Tibial nerve (tissue), 4 donors: ENCODE measurements around the gene TP53AIP1.

Source experiments
- EP300 ChIP-seq, 2 donors: sonication (generic); formaldehyde crosslinking; IDR thresholded peaks; one replicate each; pipeline ENCODE4 v1.6.1; 2017; ENCODE audit warnings: antibody characterized with exemption in 2 of 2, mild to moderate bottlenecking in 1 of 2
- TF ChIP-seq, protein P1 (sequence below), 5 experiments: fragments of 200-600 bp in 3 of 5; fragments of 450-650 bp in 2 of 5; sonication (generic) in 3 of 5; IDR thresholded peaks; one replicate each; pipeline ENCODE4 v1.5.1; 2016 to 2019; ENCODE audit warnings: antibody characterized with exemption in 5 of 5, mild to moderate bottlenecking in 3 of 5, moderate library complexity in 2 of 5

- TF ChIP-seq, protein P1, sequence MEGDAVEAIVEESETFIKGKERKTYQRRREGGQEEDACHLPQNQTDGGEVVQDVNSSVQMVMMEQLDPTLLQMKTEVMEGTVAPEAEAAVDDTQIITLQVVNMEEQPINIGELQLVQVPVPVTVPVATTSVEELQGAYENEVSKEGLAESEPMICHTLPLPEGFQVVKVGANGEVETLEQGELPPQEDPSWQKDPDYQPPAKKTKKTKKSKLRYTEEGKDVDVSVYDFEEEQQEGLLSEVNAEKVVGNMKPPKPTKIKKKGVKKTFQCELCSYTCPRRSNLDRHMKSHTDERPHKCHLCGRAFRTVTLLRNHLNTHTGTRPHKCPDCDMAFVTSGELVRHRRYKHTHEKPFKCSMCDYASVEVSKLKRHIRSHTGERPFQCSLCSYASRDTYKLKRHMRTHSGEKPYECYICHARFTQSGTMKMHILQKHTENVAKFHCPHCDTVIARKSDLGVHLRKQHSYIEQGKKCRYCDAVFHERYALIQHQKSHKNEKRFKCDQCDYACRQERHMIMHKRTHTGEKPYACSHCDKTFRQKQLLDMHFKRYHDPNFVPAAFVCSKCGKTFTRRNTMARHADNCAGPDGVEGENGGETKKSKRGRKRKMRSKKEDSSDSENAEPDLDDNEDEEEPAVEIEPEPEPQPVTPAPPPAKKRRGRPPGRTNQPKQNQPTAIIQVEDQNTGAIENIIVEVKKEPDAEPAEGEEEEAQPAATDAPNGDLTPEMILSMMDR (IDR thresholded peaks at IDR 0.05): no peak
- no peak for TF ChIP-seq EP300 (IDR thresholded peaks at IDR 0.05)
These were observed 26.6 kb downstream of the TP53AIP1 start for GRCh38 chr11:128916037-128916572.
